K562 (cell line): Measurements from ENCODE around the gene SPNS1. TPM values are rescaled to one million over a fixed set of nuclear protein-coding genes. Genes with fewer than 3 reads are reported as not detected.

ENCODE experiments used
- ARID1B ChIP-seq: fragments of 450-650 bp; IDR thresholded peaks from 2 replicates; pipeline ENCODE4 v1.6.1; 2016; ENCODE audit warnings: antibody characterized with exemption, mild to moderate bottlenecking, inconsistent platforms
- DACH1 ChIP-seq: fragments of 450-650 bp; IDR thresholded peaks from 2 replicates; pipeline ENCODE4 v1.6.1; 2018; ENCODE audit not compliant: partially characterized antibody
- NFRKB ChIP-seq: fragments of 450-650 bp; IDR thresholded peaks from 2 replicates; pipeline ENCODE4 v1.6.1; 2016; ENCODE audit warnings: low read depth
- SMC3 ChIP-seq: conservative IDR thresholded peaks from 2 replicates; pipeline ENCODE4 v1.6.1; 2011; ENCODE audit warnings: low read depth, low read length, improper control_type of control experiment; ENCODE audit not compliant: insufficient read depth
- TAF1 ChIP-seq: IDR thresholded peaks from 2 replicates; pipeline ENCODE4 v1.6.1; 2011; ENCODE audit warnings: mild to moderate bottlenecking, low read length, moderate library complexity; ENCODE audit not compliant: insufficient read depth, control insufficient read depth, severe bottlenecking; ENCODE audit errors: extremely low read depth
- TFAP4 ChIP-seq: sonication (generic); formaldehyde crosslinking; IDR thresholded peaks from 2 replicates; pipeline ENCODE4 v1.8.0; 2022; ENCODE audit warnings: missing genetic modification reagents, mild to moderate bottlenecking, moderate library complexity, borderline replicate concordance
- XRCC4 ChIP-seq: IDR thresholded peaks from one replicate; pipeline ENCODE4 v1.6.1; 2011; ENCODE audit not compliant: insufficient read depth, insufficient read length; ENCODE audit errors: extremely low read depth
- ZBTB34 ChIP-seq: fragments of 250-450 bp; sonication (Bioruptor Pico); IDR thresholded peaks from 2 replicates; pipeline ENCODE4 v1.8.0; 2021; ENCODE audit warnings: mild to moderate bottlenecking, moderate library complexity
- ZMIZ1 ChIP-seq, 2 experiments: fragments of 150-350 bp in 1 of 2; IDR thresholded peaks; 2 replicates each; pipeline ENCODE4 v1.6.1; 2012 to 2016; ENCODE audit warnings: low read depth in 2 of 2, low read length in 2 of 2, mild to moderate bottlenecking in 1 of 2, moderate library complexity in 1 of 2
- polyA plus RNA-seq, 8 experiments: library from polyadenylated mRNA; depleted of rRNA in 4 of 8; stranded (reverse) in 5 of 8; unstranded in 3 of 8; fragments of >200 nt; fragmentation: Nextera tagmentation in 2 of 8; fragmentation: Illumina TruSeq in 1 of 8; extraction: Ambion mirVana in 2 of 8; extraction: Trizol in 1 of 8; gene quantifications; 2 replicates each; pipeline versions ENCODE4 v1.2.1 to v1.2.3, GENCODE V29; 2011 to 2014; ENCODE audit warnings: inconsistent platforms in 1 of 8, missing spikeins in 1 of 8
- total RNA-seq, 7 experiments: library from RNA; depleted of rRNA in 6 of 7; stranded (reverse); fragments of >200 nt in 6 of 7; fragmentation: Illumina TruSeq in 2 of 7; extraction: Trizol in 2 of 7; gene quantifications; 2 replicates each; pipeline versions ENCODE4 v1.2.1 to v1.2.3, GENCODE V29; 2011 to 2021; ENCODE audit warnings: low replicate concordance in 1 of 7
- TF ChIP-seq, protein P1 (sequence below): sonication (generic); formaldehyde crosslinking; IDR thresholded peaks from 2 replicates; pipeline ENCODE4 v1.8.1; 2023; ENCODE audit warnings: mild to moderate bottlenecking, missing genetic modification reagents

The SPNS1 gene
- total and polyA plus RNA-seq, 9 of the 15 experiments (the other 6 are each of a cell fraction or from before 2014, with no cell fraction given) = 0.58 to 64.9 (median 13.7) TPM

DNA sequence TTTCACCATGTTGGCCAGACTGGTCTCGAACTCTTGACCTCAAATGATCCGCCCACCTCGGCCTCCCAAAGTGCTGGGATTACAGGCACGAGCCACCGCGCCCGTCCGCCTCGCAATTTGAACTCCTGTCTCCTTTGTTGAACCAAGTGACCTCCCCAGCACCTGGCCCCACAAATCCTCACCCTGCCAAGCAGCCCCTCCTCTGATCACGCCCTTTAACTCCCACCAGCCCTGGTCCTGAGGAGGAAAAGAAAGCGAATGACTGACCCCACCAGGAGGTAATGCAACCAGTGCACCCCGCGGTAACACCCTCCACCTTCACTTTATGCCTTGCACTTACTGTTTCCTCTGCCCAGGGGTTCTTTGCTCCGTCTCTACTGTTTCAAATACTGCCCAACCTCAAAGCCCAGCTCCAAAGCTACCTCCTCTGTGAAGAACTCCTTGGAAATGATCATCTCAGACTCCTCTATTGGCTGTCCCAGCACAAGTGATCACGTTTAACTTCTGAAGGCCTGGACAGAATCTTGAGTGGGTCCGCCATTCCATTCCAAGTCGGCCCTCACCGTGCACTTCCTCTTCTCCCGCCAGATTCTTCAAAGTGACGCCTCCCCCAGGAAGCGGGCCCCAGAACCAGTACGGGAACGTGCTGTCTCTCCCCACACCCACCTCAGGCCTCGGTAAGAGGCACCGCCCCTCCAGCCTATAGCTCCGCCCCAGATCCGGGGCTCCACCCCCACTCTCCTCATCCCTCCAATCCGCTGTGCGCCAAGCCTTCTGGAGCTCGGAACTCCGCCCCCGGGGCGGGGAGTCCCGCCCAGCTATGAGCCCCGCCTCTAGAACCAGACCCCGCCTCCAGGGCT lies 38.4 kb upstream of the SPNS1 start (continued):
- TF ChIP-seq ZMIZ1 (IDR thresholded peaks at IDR 0.05; ENCODE audit: low read depth in 2 of 2, low read length in 2 of 2) = no peak
- TF ChIP-seq XRCC4 = no peak
- peak; percentile 69 for TF ChIP-seq TAF1
- peak; percentile 61; the same call in 1 of the 2 replicates for TF ChIP-seq TFAP4 (CRISPR knock-in tag)
- TF ChIP-seq ZBTB34 (CRISPR knock-in tag) = no peak
- TF ChIP-seq SMC3 = no peak
- TF ChIP-seq NFRKB = 0 out of 2 replicates have a peak, but pooled peaks have one; percentile 39
- no peak for TF ChIP-seq DACH1
- TF ChIP-seq ARID1B = 0 out of 2 replicates have a peak, but pooled peaks have one; percentile 34
- TF ChIP-seq, protein P1, sequence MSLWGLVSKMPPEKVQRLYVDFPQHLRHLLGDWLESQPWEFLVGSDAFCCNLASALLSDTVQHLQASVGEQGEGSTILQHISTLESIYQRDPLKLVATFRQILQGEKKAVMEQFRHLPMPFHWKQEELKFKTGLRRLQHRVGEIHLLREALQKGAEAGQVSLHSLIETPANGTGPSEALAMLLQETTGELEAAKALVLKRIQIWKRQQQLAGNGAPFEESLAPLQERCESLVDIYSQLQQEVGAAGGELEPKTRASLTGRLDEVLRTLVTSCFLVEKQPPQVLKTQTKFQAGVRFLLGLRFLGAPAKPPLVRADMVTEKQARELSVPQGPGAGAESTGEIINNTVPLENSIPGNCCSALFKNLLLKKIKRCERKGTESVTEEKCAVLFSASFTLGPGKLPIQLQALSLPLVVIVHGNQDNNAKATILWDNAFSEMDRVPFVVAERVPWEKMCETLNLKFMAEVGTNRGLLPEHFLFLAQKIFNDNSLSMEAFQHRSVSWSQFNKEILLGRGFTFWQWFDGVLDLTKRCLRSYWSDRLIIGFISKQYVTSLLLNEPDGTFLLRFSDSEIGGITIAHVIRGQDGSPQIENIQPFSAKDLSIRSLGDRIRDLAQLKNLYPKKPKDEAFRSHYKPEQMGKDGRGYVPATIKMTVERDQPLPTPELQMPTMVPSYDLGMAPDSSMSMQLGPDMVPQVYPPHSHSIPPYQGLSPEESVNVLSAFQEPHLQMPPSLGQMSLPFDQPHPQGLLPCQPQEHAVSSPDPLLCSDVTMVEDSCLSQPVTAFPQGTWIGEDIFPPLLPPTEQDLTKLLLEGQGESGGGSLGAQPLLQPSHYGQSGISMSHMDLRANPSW (CRISPR knock-in tag) = peak; percentile 37
- TF ChIP-seq, all 486 proteins: peak for 84
